Ovary (tissue), 3 donors: Measurements from ENCODE around the gene BCL2A1.

Experiments
- EP300 ChIP-seq: sonication (generic); formaldehyde crosslinking; IDR thresholded peaks from one replicate; pipeline ENCODE4 v1.6.1; 2017; ENCODE audit warnings: antibody characterized with exemption
- POLR2A ChIP-seq: fragments of 450-650 bp; IDR thresholded peaks from one replicate; pipeline ENCODE4 v1.6.1; 2017; ENCODE audit warnings: antibody characterized with exemption, mild to moderate bottlenecking, moderate library complexity
- TF ChIP-seq, protein P1 (sequence below), 3 donors: fragments of 450-650 bp in 2 of 3; fragments of 200-600 bp in 1 of 3; IDR thresholded peaks; one replicate each; pipeline versions ENCODE4 v1.5.1 to v1.8.0; 2016 to 2022; ENCODE audit warnings: antibody characterized with exemption in 3 of 3, mild to moderate bottlenecking in 1 of 3
- donor health status: DM: no; HTN: no; CAD: no.

DNA sequence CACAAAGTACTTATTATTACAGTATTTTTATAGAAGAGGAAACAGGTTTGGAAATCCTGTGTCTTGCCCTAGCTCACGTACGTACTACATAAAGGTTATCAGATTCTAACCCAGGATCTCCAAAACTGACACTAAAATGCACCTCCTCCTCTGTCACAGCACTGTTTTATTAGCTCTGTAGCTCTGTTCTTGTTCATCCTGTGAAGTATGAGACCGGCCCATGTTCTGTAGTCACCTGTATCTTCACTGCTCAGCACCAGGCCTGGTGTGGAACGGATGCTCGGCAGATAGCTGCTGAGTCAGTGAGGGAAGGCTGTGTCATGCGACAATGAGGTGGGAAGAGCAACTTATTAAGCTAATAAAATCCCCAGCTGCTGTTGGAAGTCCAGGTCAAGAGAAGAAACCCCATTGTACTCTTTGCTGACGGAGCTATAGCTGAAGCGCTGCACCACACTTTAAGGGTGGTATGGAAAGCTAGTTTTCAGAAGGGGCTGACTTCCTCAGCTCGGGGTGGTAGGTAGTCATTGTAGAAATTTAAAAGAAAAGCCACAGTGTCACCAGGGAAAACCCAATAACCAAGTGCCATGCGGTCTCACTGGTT lies 22.8 kb downstream of the BCL2A1 start:
- TF ChIP-seq EP300 = no peak
- TF ChIP-seq, protein P1, sequence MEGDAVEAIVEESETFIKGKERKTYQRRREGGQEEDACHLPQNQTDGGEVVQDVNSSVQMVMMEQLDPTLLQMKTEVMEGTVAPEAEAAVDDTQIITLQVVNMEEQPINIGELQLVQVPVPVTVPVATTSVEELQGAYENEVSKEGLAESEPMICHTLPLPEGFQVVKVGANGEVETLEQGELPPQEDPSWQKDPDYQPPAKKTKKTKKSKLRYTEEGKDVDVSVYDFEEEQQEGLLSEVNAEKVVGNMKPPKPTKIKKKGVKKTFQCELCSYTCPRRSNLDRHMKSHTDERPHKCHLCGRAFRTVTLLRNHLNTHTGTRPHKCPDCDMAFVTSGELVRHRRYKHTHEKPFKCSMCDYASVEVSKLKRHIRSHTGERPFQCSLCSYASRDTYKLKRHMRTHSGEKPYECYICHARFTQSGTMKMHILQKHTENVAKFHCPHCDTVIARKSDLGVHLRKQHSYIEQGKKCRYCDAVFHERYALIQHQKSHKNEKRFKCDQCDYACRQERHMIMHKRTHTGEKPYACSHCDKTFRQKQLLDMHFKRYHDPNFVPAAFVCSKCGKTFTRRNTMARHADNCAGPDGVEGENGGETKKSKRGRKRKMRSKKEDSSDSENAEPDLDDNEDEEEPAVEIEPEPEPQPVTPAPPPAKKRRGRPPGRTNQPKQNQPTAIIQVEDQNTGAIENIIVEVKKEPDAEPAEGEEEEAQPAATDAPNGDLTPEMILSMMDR (IDR thresholded peaks at IDR 0.05) = no peak
- TF ChIP-seq POLR2A = no peak
